Umbilical cord (tissue), 2 donors: ENCODE measurements around the gene DOCK4. TPM values are rescaled to one million over a fixed set of nuclear protein-coding genes. Genes with fewer than 3 reads are reported as not detected.

Experiments used
- DNase-seq: peaks from one replicate; pipeline ENCODE4 v3.0.0-alpha.2; 2015; ENCODE audit warnings: low spot score
- total RNA-seq: library from RNA; depleted of rRNA; stranded (reverse); fragments of >200 nt; gene quantifications from one replicate; pipeline ENCODE4 v1.2.3, GENCODE V29; 2014; ENCODE audit warnings: low replicate concordance; ENCODE audit not compliant: insufficient read depth

Gene DOCK4
- total RNA-seq, 1 donor from 2014 or later: 7.7 TPM

GRCh38 chr7:112079122-112079521, 127.1 kb downstream of the DOCK4 start:
- no peak for DNase-seq

- DNase-seq: no peak
These were observed 129.9 kb downstream of the DOCK4 start for GRCh38 chr7:112076324-112076723.

- no peak for DNase-seq
These were observed 131.7 kb downstream of the DOCK4 start for GRCh38 chr7:112074464-112074863.

- no peak for DNase-seq
These were observed 132.7 kb downstream of the DOCK4 start for GRCh38 chr7:112073530-112073929.

GRCh38 chr7:112072541-112073245, 133.5 kb downstream of the DOCK4 start:
- DNase-seq: no peak

- no peak for DNase-seq
These were observed 134.3 kb downstream of the DOCK4 start for GRCh38 chr7:112071856-112072255.

GRCh38 chr7:112070674-112071256, 135.4 kb downstream of the DOCK4 start:
- DNase-seq: no peak

GRCh38 chr7:112069879-112070321, 136.3 kb downstream of the DOCK4 start:
- no peak for DNase-seq

GRCh38 chr7:112068967-112069366, 137.2 kb downstream of the DOCK4 start:
- no peak for DNase-seq

GRCh38 chr7:112067632-112068540, 138.3 kb downstream of the DOCK4 start:
- DNase-seq: peak; percentile 11

GRCh38 chr7:112067200-112067599, 139.0 kb downstream of the DOCK4 start:
- no peak for DNase-seq

- DNase-seq: no peak
These were observed 140.4 kb downstream of the DOCK4 start for GRCh38 chr7:112065758-112066157.

GRCh38 chr7:112064627-112065385, 141.4 kb downstream of the DOCK4 start:
- DNase-seq: no peak

GRCh38 chr7:112063974-112064373, 142.2 kb downstream of the DOCK4 start:
- peak; percentile 67 for DNase-seq

GRCh38 chr7:112061051-112061450, 145.1 kb downstream of the DOCK4 start:
- DNase-seq: no peak

GRCh38 chr7:112060625-112061024, 145.6 kb downstream of the DOCK4 start:
- DNase-seq: no peak

- no peak for DNase-seq
These were observed 146.5 kb downstream of the DOCK4 start for GRCh38 chr7:112059675-112060074.

- no peak for DNase-seq
These were observed 147.5 kb downstream of the DOCK4 start for GRCh38 chr7:112058686-112059085.

GRCh38 chr7:112056409-112056808, 149.8 kb downstream of the DOCK4 start:
- no peak for DNase-seq

GRCh38 chr7:112053737-112054069, 152.5 kb downstream of the DOCK4 start:
- DNase-seq: no peak

- no peak for DNase-seq
These were observed 153.0 kb downstream of the DOCK4 start for GRCh38 chr7:112052993-112053736.
